ENCODE data around the gene OXSR1.

GRCh38 chr3:38137615-38138348, 27.6 kb upstream of the OXSR1 start:
- TF ChIP-seq CTCF (IDR thresholded peaks at IDR 0.05) (no peak), POLR2A (IDR thresholded peaks at IDR 0.05) (peak in 1 of 4 donors; percentile 3)

Data from stomach (tissue), 4 donors.